ENCODE data around the gene RFX4.

DNA sequence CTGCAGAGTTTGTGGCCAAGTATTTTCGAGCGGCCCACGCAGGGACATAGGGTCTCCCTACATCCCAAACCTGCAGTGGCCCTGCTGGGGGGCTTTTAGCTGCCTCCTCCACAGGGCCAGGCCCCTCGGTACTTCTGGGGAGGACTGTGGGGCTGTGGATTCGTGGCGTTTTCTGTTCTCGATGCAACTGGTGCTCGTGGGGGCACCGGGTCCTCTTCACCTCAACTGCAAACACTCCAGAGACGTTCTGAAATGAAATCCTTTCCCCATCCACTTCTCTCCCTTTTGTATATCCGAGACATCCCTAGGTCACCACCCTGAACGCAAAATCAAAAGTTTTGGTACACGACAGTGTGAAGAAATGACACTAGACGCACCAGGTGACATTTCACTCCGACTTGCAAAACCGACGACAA, 2.3 kb downstream of the RFX4 start:
- TF ChIP-seq, protein P1, sequence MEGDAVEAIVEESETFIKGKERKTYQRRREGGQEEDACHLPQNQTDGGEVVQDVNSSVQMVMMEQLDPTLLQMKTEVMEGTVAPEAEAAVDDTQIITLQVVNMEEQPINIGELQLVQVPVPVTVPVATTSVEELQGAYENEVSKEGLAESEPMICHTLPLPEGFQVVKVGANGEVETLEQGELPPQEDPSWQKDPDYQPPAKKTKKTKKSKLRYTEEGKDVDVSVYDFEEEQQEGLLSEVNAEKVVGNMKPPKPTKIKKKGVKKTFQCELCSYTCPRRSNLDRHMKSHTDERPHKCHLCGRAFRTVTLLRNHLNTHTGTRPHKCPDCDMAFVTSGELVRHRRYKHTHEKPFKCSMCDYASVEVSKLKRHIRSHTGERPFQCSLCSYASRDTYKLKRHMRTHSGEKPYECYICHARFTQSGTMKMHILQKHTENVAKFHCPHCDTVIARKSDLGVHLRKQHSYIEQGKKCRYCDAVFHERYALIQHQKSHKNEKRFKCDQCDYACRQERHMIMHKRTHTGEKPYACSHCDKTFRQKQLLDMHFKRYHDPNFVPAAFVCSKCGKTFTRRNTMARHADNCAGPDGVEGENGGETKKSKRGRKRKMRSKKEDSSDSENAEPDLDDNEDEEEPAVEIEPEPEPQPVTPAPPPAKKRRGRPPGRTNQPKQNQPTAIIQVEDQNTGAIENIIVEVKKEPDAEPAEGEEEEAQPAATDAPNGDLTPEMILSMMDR (IDR thresholded peaks at IDR 0.05; ENCODE audit: borderline replicate concordance, extremely low read depth, low read length, poor library complexity, severe bottlenecking): no peak
- no peak for TF ChIP-seq EZH2 (IDR thresholded peaks at IDR 0.05; ENCODE audit: borderline replicate concordance, low read depth, low read length, severe bottlenecking)
